ENCODE data around the gene PRKD2. TPM values are rescaled to one million over a fixed set of nuclear protein-coding genes. Genes with fewer than 3 reads are reported as not detected.

PRKD2 gene
- total and polyA plus RNA-seq, 4 donors = 7.3 to 14.4 (median 9.3) TPM

DNA sequence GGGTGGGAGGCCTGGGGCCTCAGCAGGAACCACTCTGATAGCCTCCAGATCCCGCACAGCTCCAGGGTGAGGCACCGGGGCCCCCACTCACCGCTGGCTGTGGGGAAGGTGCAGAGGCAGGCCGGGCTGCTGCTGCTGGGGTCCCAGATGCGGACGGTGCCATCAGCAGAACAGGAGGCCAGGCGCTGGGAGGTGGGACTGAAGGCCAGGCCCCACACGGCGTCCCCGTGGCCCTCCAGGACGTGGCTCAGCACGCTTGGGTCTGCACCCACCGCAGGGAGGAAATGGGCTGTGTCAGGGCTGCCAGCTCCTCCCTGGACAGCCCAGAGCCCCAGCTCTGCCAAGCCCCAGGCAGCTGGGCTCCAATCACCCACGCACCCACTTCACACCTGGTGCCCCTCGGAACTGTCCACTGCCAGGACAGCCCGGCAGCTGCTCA lies 6.1 kb upstream of the PRKD2 start:
- no peaks in the 10 kb centered on the region for H3K27me3 ChIP-seq (ENCODE audit: control insufficient read depth in 4 of 4, insufficient read depth in 4 of 4, low read length in 3 of 4)
- TF ChIP-seq, protein P1, sequence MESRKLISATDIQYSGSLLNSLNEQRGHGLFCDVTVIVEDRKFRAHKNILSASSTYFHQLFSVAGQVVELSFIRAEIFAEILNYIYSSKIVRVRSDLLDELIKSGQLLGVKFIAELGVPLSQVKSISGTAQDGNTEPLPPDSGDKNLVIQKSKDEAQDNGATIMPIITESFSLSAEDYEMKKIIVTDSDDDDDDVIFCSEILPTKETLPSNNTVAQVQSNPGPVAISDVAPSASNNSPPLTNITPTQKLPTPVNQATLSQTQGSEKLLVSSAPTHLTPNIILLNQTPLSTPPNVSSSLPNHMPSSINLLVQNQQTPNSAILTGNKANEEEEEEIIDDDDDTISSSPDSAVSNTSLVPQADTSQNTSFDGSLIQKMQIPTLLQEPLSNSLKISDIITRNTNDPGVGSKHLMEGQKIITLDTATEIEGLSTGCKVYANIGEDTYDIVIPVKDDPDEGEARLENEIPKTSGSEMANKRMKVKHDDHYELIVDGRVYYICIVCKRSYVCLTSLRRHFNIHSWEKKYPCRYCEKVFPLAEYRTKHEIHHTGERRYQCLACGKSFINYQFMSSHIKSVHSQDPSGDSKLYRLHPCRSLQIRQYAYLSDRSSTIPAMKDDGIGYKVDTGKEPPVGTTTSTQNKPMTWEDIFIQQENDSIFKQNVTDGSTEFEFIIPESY (IDR thresholded peaks at IDR 0.05) = no peak
- TF ChIP-seq FOXA1 (IDR thresholded peaks at IDR 0.05) = no peak
- TF ChIP-seq TAF1 (conservative IDR thresholded peaks at IDR 0.05) = no peak
- TF ChIP-seq, protein P2, sequence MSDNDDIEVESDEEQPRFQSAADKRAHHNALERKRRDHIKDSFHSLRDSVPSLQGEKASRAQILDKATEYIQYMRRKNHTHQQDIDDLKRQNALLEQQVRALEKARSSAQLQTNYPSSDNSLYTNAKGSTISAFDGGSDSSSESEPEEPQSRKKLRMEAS (IDR thresholded peaks at IDR 0.05) = no peak
- no peak for TF ChIP-seq EGR1 (IDR thresholded peaks at IDR 0.05; ENCODE audit: low read depth in 2 of 2)
- TF ChIP-seq FOXA2 (IDR thresholded peaks at IDR 0.05) = no peak
- TF ChIP-seq, protein P3, sequence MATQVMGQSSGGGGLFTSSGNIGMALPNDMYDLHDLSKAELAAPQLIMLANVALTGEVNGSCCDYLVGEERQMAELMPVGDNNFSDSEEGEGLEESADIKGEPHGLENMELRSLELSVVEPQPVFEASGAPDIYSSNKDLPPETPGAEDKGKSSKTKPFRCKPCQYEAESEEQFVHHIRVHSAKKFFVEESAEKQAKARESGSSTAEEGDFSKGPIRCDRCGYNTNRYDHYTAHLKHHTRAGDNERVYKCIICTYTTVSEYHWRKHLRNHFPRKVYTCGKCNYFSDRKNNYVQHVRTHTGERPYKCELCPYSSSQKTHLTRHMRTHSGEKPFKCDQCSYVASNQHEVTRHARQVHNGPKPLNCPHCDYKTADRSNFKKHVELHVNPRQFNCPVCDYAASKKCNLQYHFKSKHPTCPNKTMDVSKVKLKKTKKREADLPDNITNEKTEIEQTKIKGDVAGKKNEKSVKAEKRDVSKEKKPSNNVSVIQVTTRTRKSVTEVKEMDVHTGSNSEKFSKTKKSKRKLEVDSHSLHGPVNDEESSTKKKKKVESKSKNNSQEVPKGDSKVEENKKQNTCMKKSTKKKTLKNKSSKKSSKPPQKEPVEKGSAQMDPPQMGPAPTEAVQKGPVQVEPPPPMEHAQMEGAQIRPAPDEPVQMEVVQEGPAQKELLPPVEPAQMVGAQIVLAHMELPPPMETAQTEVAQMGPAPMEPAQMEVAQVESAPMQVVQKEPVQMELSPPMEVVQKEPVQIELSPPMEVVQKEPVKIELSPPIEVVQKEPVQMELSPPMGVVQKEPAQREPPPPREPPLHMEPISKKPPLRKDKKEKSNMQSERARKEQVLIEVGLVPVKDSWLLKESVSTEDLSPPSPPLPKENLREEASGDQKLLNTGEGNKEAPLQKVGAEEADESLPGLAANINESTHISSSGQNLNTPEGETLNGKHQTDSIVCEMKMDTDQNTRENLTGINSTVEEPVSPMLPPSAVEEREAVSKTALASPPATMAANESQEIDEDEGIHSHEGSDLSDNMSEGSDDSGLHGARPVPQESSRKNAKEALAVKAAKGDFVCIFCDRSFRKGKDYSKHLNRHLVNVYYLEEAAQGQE (IDR thresholded peaks at IDR 0.05) = no peak
- no peak for TF ChIP-seq NR2F2 (IDR thresholded peaks at IDR 0.05)
- TF ChIP-seq HNF4A (conservative IDR thresholded peaks at IDR 0.05) = no peak
- no peak for DNase-seq (ENCODE audit: low spot score)
- H3K27ac ChIP-seq (ENCODE audit: low read depth in 1 of 2, low read length in 2 of 2) = no peak overlapping the region
- WGBS = 81% methylated on average over 16 of the region's 16 CpGs
- no peaks in the 10 kb centered on the region for H3K9me3 ChIP-seq (ENCODE audit: control insufficient read depth in 4 of 4, low read length in 3 of 4)
- H3K36me3 ChIP-seq (ENCODE audit: control insufficient read depth in 4 of 4, insufficient read depth in 3 of 4, low read depth in 1 of 4, low read length in 3 of 4) = peaks cover 13 to 70% (median 32%) of the 10 kb centered on the region in 4 donors
- peaks cover 0 to 9% (median 3%) of the 10 kb centered on the region in 4 donors for H3K4me1 ChIP-seq (ENCODE audit: control insufficient read depth in 4 of 4, insufficient read depth in 4 of 4, low read length in 3 of 4)
- no peak overlapping the region for H3K9ac ChIP-seq (ENCODE audit: low read depth in 1 of 2, low read length in 2 of 2)
- H3K4me3 ChIP-seq (ENCODE audit: low read depth in 1 of 3, low read length in 3 of 3) = no peak overlapping the region

DNA sequence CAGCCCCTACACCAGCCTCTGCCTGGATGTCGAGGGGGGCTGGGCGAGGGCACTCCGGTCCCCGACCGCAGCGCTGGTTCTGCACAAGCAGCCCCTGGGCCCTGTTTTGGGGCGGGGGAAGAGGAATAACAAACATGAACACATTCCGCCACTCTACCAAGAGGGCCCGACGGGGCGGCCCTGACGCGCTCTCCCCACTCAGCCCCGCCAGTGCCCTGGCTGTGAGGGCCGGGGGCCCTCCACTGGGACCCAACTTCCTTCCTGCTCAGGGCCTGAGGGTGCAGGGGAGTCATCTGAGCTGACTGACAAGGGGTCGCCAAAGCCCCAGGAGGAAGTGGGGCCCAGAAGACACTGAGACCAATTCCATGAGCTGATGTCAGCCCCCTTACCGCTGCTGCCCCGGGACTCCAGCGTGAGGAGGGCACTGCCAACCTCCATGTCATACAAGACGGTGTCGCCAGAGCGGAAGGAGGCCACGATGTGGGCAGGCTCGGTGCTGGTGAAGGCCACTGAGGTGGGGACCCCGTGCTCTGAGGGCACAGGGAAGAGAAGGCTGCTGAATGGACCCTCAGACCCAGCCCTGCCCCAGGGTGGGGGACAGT lies 5.6 kb upstream of the PRKD2 start:
- DNase-seq (ENCODE audit: low spot score) = no peak
- WGBS = 86% methylated on average over 25 of the region's 25 CpGs
- H3K9ac ChIP-seq (ENCODE audit: low read depth in 1 of 2, low read length in 2 of 2) = no peak overlapping the region
- peaks cover 13 to 66% (median 32%) of the 10 kb centered on the region in 4 donors for H3K36me3 ChIP-seq (ENCODE audit: control insufficient read depth in 4 of 4, insufficient read depth in 3 of 4, low read depth in 1 of 4, low read length in 3 of 4)
- no peak overlapping the region for H3K27ac ChIP-seq (ENCODE audit: low read depth in 1 of 2, low read length in 2 of 2)
- TF ChIP-seq, protein P3 (IDR thresholded peaks at IDR 0.05) = no peak
- TF ChIP-seq FOXA2 (IDR thresholded peaks at IDR 0.05) (no peak), SP1 (IDR thresholded peaks at IDR 0.05) (no peak), HNF4G (IDR thresholded peaks at IDR 0.05) (no peak), FOXA1 (IDR thresholded peaks at IDR 0.05) (no peak), YY1 (IDR thresholded peaks at IDR 0.05) (no peak), EGR1 (IDR thresholded peaks at IDR 0.05; ENCODE audit: low read depth in 2 of 2) (no peak), RAD21 (IDR thresholded peaks at IDR 0.05) (no peak), RXRA (IDR thresholded peaks at IDR 0.05) (no peak), TAF1 (conservative IDR thresholded peaks at IDR 0.05) (no peak), NR2F2 (IDR thresholded peaks at IDR 0.05) (no peak), HNF4A (conservative IDR thresholded peaks at IDR 0.05) (no peak)
- TF ChIP-seq, protein P4, sequence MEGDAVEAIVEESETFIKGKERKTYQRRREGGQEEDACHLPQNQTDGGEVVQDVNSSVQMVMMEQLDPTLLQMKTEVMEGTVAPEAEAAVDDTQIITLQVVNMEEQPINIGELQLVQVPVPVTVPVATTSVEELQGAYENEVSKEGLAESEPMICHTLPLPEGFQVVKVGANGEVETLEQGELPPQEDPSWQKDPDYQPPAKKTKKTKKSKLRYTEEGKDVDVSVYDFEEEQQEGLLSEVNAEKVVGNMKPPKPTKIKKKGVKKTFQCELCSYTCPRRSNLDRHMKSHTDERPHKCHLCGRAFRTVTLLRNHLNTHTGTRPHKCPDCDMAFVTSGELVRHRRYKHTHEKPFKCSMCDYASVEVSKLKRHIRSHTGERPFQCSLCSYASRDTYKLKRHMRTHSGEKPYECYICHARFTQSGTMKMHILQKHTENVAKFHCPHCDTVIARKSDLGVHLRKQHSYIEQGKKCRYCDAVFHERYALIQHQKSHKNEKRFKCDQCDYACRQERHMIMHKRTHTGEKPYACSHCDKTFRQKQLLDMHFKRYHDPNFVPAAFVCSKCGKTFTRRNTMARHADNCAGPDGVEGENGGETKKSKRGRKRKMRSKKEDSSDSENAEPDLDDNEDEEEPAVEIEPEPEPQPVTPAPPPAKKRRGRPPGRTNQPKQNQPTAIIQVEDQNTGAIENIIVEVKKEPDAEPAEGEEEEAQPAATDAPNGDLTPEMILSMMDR (IDR thresholded peaks at IDR 0.05; ENCODE audit: low read depth, low read length, missing input control) = no peak
- TF ChIP-seq, protein P2 (IDR thresholded peaks at IDR 0.05) = no peak
- TF ChIP-seq, protein P5, sequence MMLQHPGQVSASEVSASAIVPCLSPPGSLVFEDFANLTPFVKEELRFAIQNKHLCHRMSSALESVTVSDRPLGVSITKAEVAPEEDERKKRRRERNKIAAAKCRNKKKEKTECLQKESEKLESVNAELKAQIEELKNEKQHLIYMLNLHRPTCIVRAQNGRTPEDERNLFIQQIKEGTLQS (IDR thresholded peaks at IDR 0.05) = no peak
- no peaks in the 10 kb centered on the region for H3K27me3 ChIP-seq (ENCODE audit: control insufficient read depth in 4 of 4, insufficient read depth in 4 of 4, low read length in 3 of 4)
- no peaks in the 10 kb centered on the region for H3K9me3 ChIP-seq (ENCODE audit: control insufficient read depth in 4 of 4, low read length in 3 of 4)
- no peak overlapping the region for H3K4me3 ChIP-seq (ENCODE audit: low read depth in 1 of 3, low read length in 3 of 3)
- peaks cover 0 to 14% (median 4%) of the 10 kb centered on the region in 4 donors for H3K4me1 ChIP-seq (ENCODE audit: control insufficient read depth in 4 of 4, insufficient read depth in 4 of 4, low read length in 3 of 4)

Data from liver (tissue), 9 donors.